Measurements from ENCODE around the gene CMTM1. TPM values are rescaled to one million over a fixed set of nuclear protein-coding genes. Genes with fewer than 3 reads are reported as not detected.
A peak's percentile ranks its signal among the peaks of the same experiment; 100 is the strongest.

The CMTM1 gene
- total and polyA plus RNA-seq, 9 donors: 4.2 to 9.7 (median 6.6) TPM

- H3K36me3 ChIP-seq (ENCODE audit: control insufficient read depth, insufficient read depth, low read length): peaks cover 45% of the 10 kb centered on the region
Observed at GRCh38 chr16:66522816-66523590, 43.2 kb upstream of the CMTM1 start.

GRCh38 chr16:66523861-66524354 lies 42.3 kb upstream of the CMTM1 start:
- peaks cover 39% of the 10 kb centered on the region for H3K4me1 ChIP-seq (ENCODE audit: control insufficient read depth, insufficient read depth, low read length)

More at GRCh38 chr16:66522816-66523590, 43.2 kb upstream of the CMTM1 start:
- H3K27me3 ChIP-seq (ENCODE audit: control insufficient read depth, insufficient read depth, low read length): no peaks in the 10 kb centered on the region
- no peaks in the 10 kb centered on the region for H3K9me3 ChIP-seq (replicated peaks; ENCODE audit: control insufficient read depth, low read depth, low read length)
- peak overlapping the region; percentile 31 for H3K27ac ChIP-seq (ENCODE audit: low read length)
- peaks cover 42% of the 10 kb centered on the region for H3K4me1 ChIP-seq (ENCODE audit: control insufficient read depth, insufficient read depth, low read length)
- WGBS (ENCODE audit: insufficient coverage): 74% methylated on average over 4 of the region's 11 CpGs
- DNase-seq: no peak
- H3K4me3 ChIP-seq (ENCODE audit: low read length): no peak overlapping the region

DNA sequence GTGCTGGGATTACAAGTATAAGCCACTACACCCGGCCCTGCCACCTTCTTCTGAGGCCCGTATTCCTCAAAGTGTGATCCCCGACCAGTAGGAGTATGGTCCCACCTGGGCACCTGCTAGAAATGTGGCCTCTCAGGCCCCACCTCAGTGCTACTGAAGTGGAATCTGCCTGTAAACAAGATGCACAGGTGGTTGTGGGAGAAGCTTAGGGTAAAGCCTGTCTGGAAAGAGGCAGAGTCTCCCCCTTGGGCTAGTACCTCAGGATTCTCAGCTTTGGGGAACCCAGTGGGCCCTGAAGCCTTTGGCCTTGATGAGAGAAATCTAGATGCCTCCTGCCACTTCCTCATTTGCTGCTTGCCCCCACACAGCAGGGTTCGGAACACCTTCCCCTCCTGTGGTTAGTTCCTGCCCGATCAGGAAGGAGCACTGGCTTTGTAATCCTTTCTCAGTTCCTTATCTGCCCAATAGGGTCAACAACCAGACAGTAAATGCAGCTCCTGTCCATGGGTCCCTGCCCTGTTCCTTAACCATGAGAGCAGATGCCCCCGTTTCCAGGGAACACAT lies 41.6 kb upstream of the CMTM1 start:
- H3K4me3 ChIP-seq (ENCODE audit: low read length): no peak overlapping the region
- H3K36me3 ChIP-seq (ENCODE audit: control insufficient read depth, insufficient read depth, low read length): peaks cover 59% of the 10 kb centered on the region
- DNase-seq: peak; percentile 72
- no peaks in the 10 kb centered on the region for H3K27me3 ChIP-seq (ENCODE audit: control insufficient read depth, insufficient read depth, low read length)
- peak overlapping the region; percentile 72 for H3K27ac ChIP-seq (ENCODE audit: low read length)
- no peaks in the 10 kb centered on the region for H3K9me3 ChIP-seq (replicated peaks; ENCODE audit: control insufficient read depth, low read depth, low read length)
- WGBS (ENCODE audit: insufficient coverage): 71% methylated on average over 5 of the region's 6 CpGs
- H3K4me1 ChIP-seq (ENCODE audit: control insufficient read depth, insufficient read depth, low read length): peaks cover 34% of the 10 kb centered on the region

More at GRCh38 chr16:66523861-66524354, 42.3 kb upstream of the CMTM1 start:
- Histone ChIP-seq H3K36me3 (ENCODE audit: control insufficient read depth, insufficient read depth, low read length) (peaks cover 53% of the 10 kb centered on the region), H3K4me3 (ENCODE audit: low read length) (no peak overlapping the region), H3K27ac (ENCODE audit: low read length) (peak overlapping the region; percentile 72), H3K9me3 (replicated peaks; ENCODE audit: control insufficient read depth, low read depth, low read length) (no peaks in the 10 kb centered on the region), H3K27me3 (ENCODE audit: control insufficient read depth, insufficient read depth, low read length) (no peaks in the 10 kb centered on the region)
- peak; percentile 41 for DNase-seq
- 63% methylated on average over 8 of the region's 9 CpGs for WGBS (ENCODE audit: insufficient coverage)

DNA sequence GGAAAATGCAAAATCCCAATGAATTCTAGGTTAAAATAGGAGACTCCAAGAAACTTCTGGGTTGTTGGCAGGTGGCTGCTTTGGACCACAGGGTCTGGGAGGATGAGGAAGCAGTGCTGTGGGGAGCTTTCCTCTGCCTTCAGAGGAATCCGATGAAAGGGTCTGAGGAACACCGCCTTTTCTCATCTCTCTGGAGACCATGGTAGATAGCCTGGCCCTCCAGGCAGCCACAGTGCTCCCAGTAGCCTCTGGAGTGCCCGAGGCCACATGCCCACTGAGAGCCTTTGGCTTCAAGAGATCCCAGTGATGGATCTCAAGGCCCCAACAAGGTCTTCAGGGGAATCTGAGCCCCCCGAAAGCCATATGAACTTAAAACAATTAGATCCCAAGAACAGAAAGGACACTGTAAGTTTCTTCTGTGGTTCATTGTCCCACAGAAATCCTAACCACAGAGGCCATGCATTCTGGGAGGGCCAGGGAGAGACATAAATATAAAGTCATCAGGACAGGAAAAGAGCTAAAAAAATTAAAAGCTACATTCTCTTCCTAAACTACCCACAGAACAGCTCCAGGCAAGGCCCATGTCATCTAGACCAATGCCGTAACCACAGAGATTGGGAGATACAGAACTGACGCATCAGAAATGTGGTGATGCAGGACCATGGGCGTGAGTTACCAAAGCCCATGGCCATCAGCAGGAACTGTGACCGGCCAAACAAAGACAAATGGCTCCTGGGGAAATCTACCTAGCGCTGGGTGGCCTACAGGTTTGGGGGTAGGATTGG lies 40.7 kb upstream of the CMTM1 start:
- Histone ChIP-seq H3K27ac (ENCODE audit: low read length) (peak overlapping the region; percentile 7), H3K4me3 (ENCODE audit: low read length) (no peak overlapping the region), H3K9me3 (replicated peaks; ENCODE audit: control insufficient read depth, low read depth, low read length) (no peaks in the 10 kb centered on the region), H3K4me1 (ENCODE audit: control insufficient read depth, insufficient read depth, low read length) (peaks cover 25% of the 10 kb centered on the region), H3K27me3 (ENCODE audit: control insufficient read depth, insufficient read depth, low read length) (no peaks in the 10 kb centered on the region), H3K36me3 (ENCODE audit: control insufficient read depth, insufficient read depth, low read length) (peaks cover 66% of the 10 kb centered on the region)
- WGBS (ENCODE audit: insufficient coverage): 92% methylated on average over 7 of the region's 9 CpGs
- DNase-seq: no peak

DNA sequence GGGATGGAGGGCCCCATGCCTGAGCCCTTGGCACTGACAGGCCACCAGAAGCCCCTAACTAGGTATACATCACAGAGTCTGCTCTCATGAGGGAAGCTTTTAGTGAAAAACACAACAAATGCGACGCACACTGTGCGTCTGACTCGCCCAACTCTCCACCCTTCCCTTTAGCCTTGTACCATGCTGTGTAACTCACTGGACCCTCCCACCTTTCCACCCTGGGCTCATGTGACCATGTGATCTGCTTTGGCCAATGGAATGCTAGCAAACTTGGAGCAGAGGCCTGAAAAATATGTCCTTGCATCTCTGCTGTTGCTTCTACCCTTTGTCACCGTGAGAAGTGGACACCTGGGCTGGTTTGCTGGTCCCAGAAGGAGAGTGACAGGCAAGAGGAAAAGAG lies 37.9 kb upstream of the CMTM1 start:
- Histone ChIP-seq H3K4me3 (ENCODE audit: low read length) (no peak overlapping the region), H3K36me3 (ENCODE audit: control insufficient read depth, insufficient read depth, low read length) (peaks cover 66% of the 10 kb centered on the region), H3K9me3 (replicated peaks; ENCODE audit: control insufficient read depth, low read depth, low read length) (no peaks in the 10 kb centered on the region), H3K27me3 (ENCODE audit: control insufficient read depth, insufficient read depth, low read length) (no peaks in the 10 kb centered on the region), H3K27ac (ENCODE audit: low read length) (no peak overlapping the region), H3K4me1 (ENCODE audit: control insufficient read depth, insufficient read depth, low read length) (peaks cover 9% of the 10 kb centered on the region)
- WGBS (ENCODE audit: insufficient coverage): 98% methylated on average over 5 of the region's 5 CpGs
- DNase-seq: no peak

DNA sequence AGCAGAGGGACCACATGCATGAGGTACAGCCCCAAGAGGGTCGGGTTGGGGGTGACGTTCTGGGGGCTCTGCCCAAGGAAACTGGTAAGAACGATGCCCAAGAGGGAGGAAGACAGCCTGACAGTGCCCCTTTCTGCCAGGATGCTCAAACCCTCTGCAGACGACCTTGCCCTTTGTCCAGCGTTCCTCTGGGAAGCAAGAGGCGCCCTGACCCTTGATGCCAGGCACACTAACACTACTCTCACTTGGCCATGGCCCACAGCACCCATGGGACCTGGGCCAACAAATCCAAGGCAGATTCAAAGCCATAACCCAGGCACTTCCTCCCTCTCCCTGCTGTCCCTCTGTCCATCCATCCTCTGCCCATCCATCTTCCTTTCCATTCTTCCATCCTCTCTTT lies 36.8 kb upstream of the CMTM1 start:
- no peak for DNase-seq
- H3K9me3 ChIP-seq (replicated peaks; ENCODE audit: control insufficient read depth, low read depth, low read length): no peaks in the 10 kb centered on the region
- no peak overlapping the region for H3K27ac ChIP-seq (ENCODE audit: low read length)
- peaks cover 65% of the 10 kb centered on the region for H3K36me3 ChIP-seq (ENCODE audit: control insufficient read depth, insufficient read depth, low read length)
- no peak overlapping the region for H3K4me3 ChIP-seq (ENCODE audit: low read length)
- 89% methylated on average over 6 of the region's 6 CpGs for WGBS (ENCODE audit: insufficient coverage)
- H3K27me3 ChIP-seq (ENCODE audit: control insufficient read depth, insufficient read depth, low read length): no peaks in the 10 kb centered on the region
- peaks cover 3% of the 10 kb centered on the region for H3K4me1 ChIP-seq (ENCODE audit: control insufficient read depth, insufficient read depth, low read length)

DNA sequence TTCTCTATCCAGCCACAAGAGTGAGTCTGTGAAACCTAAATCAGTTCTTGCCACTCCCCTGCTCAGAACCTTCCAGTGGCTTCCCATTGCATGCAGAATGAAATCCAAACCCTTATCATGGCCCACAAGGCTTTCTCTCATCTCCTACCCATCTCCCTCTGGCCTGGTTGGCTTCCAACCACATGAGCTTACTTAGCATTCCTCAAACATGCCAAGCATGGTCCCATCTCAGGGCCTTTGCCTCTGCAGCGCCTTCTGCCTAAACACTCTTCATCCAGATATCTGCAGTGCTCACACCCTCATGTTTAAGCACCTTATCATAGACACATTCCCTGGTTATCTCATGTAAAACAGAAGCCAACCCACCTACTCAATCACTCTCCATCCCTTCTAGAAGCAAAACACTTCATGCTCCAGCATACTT lies 31.9 kb upstream of the CMTM1 start:
- WGBS (ENCODE audit: insufficient coverage): 100% methylated on average over 1 of the region's 1 CpG
- H3K36me3 ChIP-seq (ENCODE audit: control insufficient read depth, insufficient read depth, low read length): peaks cover 55% of the 10 kb centered on the region
- DNase-seq: no peak

DNA sequence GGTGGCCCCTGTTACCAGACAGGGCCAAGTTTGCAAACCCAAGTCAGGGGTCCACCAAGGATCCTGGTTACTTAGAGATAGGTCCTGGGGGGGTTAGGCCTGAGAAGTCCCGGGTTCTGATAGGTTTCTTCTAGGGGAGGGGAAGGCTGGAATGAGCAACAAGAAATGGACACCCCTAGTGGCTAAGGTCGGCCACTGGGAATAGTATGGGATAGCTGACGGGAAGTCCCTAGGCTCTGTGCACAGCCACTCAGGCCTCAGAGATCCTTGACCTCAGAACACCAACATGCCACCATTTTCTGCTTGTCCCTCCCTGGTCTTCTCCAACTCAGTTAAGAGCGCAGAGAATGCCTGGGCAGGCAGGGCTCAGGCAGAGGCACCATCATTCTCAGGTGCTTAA lies 29.7 kb upstream of the CMTM1 start:
- no peak for DNase-seq
- Histone ChIP-seq H3K4me1 (ENCODE audit: control insufficient read depth, insufficient read depth, low read length) (no peaks in the 10 kb centered on the region), H3K27ac (ENCODE audit: low read length) (no peak overlapping the region), H3K36me3 (ENCODE audit: control insufficient read depth, insufficient read depth, low read length) (peaks cover 38% of the 10 kb centered on the region), H3K27me3 (ENCODE audit: control insufficient read depth, insufficient read depth, low read length) (no peaks in the 10 kb centered on the region), H3K4me3 (ENCODE audit: low read length) (no peak overlapping the region), H3K9me3 (replicated peaks; ENCODE audit: control insufficient read depth, low read depth, low read length) (no peaks in the 10 kb centered on the region)
- 93% methylated on average over 2 of the region's 4 CpGs for WGBS (ENCODE audit: insufficient coverage)

More for the DNA sequence above, 31.9 kb upstream of the CMTM1 start:
- no peak overlapping the region for H3K4me3 ChIP-seq (ENCODE audit: low read length)
- no peaks in the 10 kb centered on the region for H3K4me1 ChIP-seq (ENCODE audit: control insufficient read depth, insufficient read depth, low read length)
- H3K27ac ChIP-seq (ENCODE audit: low read length): no peak overlapping the region
- H3K9me3 ChIP-seq (replicated peaks; ENCODE audit: control insufficient read depth, low read depth, low read length): no peaks in the 10 kb centered on the region
- no peaks in the 10 kb centered on the region for H3K27me3 ChIP-seq (ENCODE audit: control insufficient read depth, insufficient read depth, low read length)

DNA sequence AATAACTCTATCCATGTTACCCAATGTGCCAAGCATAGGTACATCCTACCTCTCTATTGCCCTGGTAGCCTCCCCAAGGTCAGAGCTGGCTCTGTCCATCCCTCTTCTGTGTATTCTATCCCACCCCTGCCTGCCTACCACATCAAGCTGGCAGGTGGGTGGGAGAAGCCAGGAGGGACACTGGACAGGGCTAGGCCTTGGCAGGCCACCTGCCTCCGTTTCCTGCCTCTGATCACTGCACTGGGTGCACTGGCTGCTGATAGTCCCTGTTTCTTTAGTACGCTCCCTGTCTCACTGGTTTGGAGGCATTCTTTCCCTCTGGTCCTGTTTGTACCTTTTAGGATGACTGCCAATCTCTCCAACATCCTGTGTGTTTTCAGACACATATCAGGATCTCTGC lies 29.0 kb upstream of the CMTM1 start:
- no peaks in the 10 kb centered on the region for H3K9me3 ChIP-seq (replicated peaks; ENCODE audit: control insufficient read depth, low read depth, low read length)
- no peak overlapping the region for H3K27ac ChIP-seq (ENCODE audit: low read length)
- H3K4me3 ChIP-seq (ENCODE audit: low read length): no peak overlapping the region
- H3K4me1 ChIP-seq (ENCODE audit: control insufficient read depth, insufficient read depth, low read length): no peaks in the 10 kb centered on the region
- peaks cover 38% of the 10 kb centered on the region for H3K36me3 ChIP-seq (ENCODE audit: control insufficient read depth, insufficient read depth, low read length)
- no peaks in the 10 kb centered on the region for H3K27me3 ChIP-seq (ENCODE audit: control insufficient read depth, insufficient read depth, low read length)
- no peak for DNase-seq
- WGBS (ENCODE audit: insufficient coverage): 88% methylated on average over 2 of the region's 2 CpGs

DNA sequence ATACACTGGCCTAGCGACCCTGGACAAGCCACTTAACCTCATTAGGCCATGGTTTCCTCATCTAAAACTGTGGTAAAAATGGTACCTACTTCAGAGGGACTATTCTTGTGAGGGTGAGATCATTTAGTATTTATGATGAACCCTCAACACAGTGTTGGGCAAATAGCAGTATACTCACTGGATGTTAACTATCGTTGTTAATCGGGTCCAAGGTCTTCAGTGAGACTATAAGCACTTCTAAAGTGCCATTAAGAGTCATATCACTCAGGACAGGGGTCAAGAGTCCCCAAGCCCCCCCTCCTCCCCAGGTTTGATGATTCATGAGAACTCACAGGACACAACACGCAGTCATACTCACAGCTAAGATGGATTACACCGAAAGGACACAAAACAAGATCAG lies 27.3 kb upstream of the CMTM1 start:
- H3K36me3 ChIP-seq (ENCODE audit: control insufficient read depth, insufficient read depth, low read length): peaks cover 46% of the 10 kb centered on the region
- no peaks in the 10 kb centered on the region for H3K4me1 ChIP-seq (ENCODE audit: control insufficient read depth, insufficient read depth, low read length)
- H3K9me3 ChIP-seq (replicated peaks; ENCODE audit: control insufficient read depth, low read depth, low read length): no peaks in the 10 kb centered on the region
- no peak for DNase-seq
- 100% methylated on average over 2 of the region's 5 CpGs for WGBS (ENCODE audit: insufficient coverage)
- H3K4me3 ChIP-seq (ENCODE audit: low read length): no peak overlapping the region
- no peak overlapping the region for H3K27ac ChIP-seq (ENCODE audit: low read length)
- no peaks in the 10 kb centered on the region for H3K27me3 ChIP-seq (ENCODE audit: control insufficient read depth, insufficient read depth, low read length)
